GM21529 (cell line): ENCODE measurements around the gene POFUT2.

Source experiments
- ATAC-seq: cut with Tn5 transposase; IDR thresholded peaks from one replicate; pipeline ENCODE4 v1.9.1; 2021; ENCODE audit not compliant: unreplicated experiment

The POFUT2 gene

DNA sequence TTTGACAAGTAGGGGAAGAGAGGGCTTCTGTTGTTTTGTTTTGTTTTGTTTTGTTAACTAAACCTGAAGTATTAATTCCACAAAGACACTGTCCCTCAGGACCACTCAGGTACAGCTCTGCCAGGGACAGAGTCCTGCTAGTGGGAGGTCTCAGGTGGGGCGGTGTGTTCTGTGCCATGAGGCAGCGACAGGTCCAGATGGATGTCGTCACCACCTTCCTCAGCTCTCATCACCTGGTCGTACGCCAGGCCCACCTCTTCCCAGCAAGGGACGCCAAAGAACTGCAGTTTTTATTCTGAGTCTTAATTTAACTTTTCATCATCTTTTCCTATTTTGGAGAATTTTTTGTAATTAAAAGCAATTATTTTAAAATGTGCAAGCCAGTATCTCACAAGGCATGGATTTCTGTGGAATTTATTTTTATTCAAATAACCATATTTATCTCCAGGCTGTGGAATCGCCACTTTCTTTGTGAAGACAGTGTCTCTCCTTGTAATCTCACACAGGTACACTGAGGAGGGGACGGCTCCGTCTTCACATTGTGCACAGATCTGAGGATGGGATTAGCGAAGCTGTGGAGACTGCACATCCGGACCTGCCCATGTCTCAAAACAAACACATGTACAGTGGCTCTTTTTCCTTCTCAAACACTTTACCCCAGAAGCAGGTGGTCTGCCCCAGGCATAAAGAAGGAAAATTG, 62.5 kb downstream of the POFUT2 start:
- no peak for ATAC-seq

DNA sequence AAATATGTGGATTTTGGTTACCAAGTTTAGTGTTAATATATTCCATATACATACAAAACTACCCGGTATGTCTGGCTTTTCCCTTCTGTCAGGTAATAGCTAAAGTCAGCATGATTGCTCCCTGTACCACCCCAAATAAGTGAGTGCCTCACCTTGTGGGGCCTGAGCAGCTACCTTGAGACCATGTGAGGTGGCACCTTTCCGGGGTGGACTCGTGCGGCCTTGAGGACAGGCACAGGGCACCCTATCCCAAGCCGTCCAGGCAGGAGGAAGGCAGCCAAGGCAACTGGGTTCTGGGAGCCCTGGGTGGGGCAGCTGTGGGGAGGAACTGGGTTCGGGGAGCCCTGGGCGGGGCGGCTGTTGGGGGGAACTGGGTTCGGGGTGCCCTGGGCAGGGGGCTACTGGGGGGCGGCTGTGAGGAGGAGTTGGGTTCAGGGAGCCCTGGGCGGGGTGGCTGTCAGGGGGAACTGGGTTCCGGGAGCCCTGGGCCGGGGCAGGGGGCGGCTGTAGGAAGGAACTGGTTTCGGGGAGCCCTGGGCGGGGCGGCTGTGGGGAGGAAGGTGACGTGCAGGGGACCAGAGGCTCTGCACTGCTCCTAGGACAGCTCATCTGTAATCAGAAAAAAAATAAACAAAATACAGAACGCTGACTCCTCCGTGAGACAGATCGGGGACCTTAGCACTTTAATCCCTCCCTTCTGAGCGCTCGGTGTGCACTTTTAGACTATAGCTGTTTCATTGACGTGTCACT, 63.3 kb downstream of the POFUT2 start:
- no peak for ATAC-seq

DNA sequence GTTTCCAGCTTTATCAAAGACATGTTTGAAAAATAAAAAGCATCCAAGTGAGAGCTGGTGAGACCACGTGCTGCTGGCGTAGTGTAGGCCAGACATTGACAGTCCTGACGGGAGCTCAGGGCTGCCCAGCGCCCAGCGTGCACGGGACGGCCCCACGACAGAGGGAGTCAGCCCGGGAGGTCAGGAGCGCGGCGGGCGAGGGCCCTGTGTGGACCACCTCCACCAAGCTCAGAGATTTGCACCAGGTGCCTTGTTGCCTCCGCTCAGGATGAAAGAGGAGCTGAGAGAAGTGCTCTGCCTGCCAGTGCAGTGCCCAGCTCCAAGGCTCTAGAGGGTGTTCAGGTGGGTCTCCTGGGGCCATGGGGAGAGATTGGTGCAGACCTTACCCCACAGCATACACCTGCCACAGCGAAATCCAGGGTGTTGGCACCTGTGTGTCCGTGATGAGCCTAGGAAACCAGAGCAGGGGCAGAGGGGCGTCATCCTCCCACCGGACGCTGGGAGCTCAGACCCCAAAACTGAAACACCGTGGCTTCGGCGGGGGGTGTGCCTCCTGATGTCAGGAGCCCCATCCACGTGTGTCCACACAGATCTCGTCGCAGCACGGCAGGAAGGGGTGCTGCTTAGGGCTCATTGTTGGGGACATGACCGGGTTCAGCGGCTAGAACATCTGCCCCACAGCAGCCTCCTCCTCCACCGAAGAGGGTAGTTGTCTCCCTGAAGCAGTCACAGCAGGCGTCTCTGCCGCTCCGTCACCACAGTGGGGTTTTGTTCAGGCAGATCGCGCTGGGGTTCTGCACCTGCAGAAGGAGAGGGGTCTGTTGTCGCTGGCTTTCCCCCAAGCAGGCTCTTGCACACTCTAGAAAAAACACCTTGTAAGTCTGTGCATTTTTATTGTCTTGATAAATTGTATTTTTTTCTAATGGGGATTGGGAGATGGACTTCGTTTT, 64.2 kb downstream of the POFUT2 start:
- ATAC-seq: no peak

DNA sequence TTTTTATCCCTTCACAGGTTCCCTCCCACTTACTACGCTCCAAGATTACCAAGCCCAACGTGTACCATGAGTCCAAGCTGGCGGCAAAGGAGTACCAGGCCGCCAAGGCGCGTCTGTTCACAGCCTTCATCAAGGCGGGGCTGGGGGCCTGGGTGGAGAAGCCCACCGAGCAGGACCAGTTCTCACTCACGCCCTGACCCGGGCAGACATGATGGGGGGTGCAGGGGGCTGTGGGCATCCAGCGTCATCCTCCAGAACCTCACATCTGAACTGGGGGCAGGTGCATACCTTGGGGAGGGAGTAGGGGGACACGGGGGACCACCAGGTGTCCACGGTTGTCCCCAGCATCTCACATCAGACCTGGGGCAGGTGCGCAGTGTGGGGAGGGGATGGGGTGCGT, 65.7 kb downstream of the POFUT2 start:
- no peak for ATAC-seq

DNA sequence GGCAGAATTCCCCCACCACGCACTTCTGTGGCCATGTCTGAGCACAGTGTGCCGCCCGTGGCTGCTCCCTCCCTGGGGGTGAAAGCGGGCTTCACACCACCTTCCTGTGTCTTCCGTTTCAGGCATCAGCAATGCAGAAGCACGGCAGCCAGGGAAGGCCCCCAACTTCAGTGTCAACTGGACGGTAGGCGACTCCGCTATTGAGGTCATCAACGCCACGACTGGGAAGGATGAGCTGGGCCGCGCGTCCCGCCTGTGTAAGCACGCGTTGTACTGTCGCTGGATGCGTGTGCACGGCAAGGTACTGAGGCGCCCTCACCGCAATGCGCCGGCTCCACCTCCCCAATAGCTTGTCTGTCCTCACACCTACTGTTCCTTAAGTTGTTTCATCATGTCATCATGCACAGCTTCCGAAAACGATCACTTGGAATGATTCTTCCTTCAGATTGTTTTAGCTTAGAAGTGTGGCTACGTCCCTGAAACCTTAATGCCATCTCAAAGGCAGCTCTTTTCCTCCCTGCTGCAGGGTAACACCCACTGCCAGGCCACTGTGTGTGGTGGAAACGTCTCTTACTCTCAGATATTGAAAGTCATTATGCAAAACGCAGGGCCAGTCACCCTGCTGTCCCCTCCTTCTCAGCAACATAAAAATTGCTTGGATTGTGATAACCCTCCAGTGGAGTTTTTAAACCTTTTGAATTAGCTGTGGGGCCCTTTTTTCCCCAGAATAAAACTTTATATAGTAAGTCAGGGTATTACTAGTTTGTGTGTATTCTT, 66.8 kb downstream of the POFUT2 start:
- ATAC-seq: no peak

DNA sequence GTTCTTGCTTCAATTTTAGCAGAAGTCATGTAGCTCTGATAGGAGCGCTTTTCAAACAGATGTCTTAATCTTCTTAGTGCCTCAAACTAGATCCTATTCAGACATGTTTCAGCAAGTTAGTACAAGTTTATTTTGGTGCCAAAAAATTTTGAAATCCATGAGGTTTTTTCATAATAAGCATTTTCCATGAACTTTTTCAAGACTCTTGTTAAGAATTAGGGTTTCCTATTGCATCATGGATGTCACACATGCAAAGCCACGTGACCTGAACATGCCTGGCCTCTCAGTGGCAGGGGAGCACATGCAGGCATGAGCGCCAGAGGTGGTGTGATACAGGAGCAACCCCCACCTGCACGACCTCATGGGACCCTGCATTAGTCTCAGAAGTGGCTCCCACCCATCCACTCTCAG, 67.6 kb downstream of the POFUT2 start:
- no peak for ATAC-seq

DNA sequence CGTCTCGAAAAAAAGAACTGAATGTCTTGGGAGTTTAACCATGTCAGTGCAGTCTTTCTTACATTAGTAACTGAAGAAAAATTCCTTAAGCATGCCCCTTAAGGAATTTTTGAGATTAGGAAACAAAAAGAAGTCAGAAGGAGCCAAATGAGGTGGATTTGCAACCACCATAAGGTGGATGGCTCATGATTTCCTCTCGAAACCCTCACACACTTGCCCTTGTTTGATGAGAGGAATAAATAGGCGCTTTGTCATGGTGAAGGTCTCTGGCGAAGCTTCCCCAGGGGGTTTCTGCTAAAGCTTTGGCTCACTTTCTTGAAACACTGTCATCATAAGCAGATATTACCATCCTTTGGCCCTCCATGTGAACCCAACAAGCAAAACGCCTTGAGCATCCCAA, 68.2 kb downstream of the POFUT2 start:
- ATAC-seq: no peak

DNA sequence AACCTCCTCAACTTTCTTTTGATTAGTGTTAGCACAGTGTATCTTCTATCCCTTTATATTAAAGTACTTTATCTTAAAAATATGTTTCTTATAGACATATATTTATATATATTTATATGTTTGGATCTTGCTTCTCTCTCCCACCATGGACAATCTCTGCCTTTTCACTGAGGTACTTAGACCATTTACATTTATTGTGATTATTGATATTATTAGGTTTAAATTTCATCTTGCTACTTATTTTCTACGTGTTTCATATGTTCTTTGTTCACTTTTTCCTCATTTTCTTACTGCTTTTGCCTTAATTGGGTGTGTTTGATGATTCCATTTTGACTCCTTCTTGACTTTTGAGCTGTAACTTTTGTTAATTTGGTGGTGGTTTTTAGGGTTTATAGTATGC, 70.7 kb downstream of the POFUT2 start:
- no peak for ATAC-seq

DNA sequence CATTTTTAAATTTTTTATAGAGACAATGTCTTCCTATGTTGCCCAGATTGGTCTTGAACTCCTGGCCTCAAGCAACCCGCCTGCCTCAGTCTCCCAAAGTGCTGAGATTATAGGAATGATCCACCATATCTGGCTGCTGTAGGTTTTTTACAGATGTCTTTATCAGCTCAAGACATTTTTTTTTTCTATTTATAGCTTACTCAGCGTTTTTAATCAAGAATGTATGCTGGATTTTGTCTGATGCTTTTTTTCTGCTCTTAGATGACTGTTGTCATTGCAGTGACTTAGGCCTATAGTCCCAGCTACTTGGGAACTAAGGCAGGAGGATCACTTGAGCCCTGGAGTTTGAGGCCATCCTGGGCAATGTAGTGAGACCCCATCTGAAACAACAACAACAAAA, 72.5 kb downstream of the POFUT2 start:
- no peak for ATAC-seq
